ENCODE measurements around the gene FGF4.

Gene FGF4

GRCh38 chr11:69775163-69775755 is at the start of gene FGF4:
FGF4 (minus strand) TSS chr11:69775341; CDS start chr11:69775084, 257 bp downstream.
- peak; percentile 17 for DNase-seq

- no peak for DNase-seq
These were observed 48.6 kb upstream of the FGF4 start for GRCh38 chr11:69823641-69824265.

GRCh38 chr11:69822676-69823494 is 47.7 kb upstream of the FGF4 start:
- no peak for DNase-seq

DNA sequence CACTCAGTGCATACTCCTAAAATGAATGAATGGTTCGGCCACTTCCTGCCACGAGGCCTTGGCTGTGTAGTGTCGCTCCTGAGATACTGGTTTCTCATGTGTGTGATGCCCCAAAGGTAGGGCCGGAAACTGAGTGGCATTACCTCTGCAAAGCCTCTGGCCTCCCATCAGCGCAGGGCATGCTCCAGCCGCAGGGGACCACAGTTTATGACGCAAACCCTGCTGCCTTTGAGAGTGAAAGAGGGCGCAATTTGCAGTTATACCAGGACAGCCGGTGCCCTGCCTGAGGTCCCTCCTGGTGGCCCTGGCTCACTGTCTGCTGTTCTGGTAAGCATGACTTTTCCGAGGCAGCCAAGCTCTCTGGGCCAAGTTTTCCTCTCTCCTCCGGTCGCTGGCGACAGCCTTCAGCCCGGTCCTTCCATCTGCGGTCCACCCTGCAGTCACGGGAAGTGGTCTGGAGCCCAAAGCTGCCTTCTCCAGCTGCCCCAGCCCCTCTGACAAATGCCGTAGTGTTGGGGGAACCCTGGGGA is 46.4 kb upstream of the FGF4 start:
- no peak for DNase-seq

DNA sequence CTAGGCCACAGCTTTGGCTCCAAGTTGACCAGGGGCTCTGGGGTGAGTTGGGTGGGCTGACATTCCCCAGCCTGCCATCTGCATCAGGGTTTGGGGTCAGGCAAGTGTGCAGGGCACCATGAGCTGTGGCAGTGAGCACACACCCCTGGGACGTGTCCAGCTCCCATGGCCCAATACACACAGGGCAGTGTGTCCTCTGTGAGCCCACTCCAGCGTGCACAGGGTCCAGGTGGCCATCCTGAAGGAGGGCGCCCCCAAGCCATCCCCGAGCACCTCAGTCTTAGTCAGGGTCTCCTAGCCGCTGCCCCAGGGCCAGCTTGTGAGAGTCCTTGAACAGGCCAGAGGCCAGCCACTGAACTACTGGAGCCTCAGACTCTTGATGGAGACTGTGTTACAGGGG is 45.3 kb upstream of the FGF4 start:
- no peak for DNase-seq

GRCh38 chr11:69819541-69820070 is 44.5 kb upstream of the FGF4 start:
- no peak for DNase-seq

GRCh38 chr11:69818603-69819441 is 43.7 kb upstream of the FGF4 start, which contains the start of gene FGF3:
FGF3 (minus strand) TSS chr11:69819416; CDS start chr11:69818933, 483 bp downstream.
- no peak for DNase-seq

DNA sequence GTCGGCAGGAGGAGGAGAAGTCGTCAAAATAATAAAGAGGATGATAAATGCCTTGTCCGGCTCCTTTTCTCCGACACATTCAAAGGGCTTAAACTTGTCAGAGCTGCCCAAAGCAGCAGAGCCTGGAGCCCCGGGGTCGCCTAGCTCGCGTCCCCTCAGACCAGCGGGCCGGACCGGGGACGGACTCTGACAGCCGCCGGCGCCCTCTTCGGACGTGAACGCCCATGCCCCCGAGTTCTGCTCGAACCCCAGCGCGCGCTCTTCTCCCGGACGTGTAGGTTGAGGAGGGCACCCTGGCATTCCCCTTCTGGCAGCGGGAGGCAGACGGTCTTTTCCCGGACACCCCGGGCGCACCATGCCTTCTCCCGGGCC is 43.1 kb upstream of the FGF4 start:
- no peak for DNase-seq

GRCh38 chr11:69817265-69818230 is 42.4 kb upstream of the FGF4 start:
- no peak for DNase-seq

GRCh38 chr11:69816671-69817070 is 41.5 kb upstream of the FGF4 start:
- DNase-seq = no peak

DNA sequence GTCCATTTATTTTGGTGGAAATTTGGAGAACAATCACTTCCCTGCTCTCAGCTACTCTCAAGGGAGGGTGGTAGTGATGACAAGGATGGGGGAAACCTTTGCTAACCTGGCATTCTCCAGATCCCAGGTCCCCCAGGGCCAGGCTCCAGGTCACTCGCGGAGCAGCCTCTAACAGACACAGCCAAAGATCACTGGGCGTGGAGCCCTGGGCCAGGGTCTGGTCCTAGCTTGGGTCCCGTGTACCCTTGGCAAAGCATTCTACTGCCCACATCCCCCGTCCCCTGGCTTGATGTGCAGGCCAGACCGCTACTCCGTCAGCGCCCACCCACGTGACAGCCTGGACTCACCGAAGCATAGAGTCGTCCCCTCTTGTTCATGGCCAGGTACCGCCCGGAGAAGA is 40.8 kb upstream of the FGF4 start:
- no peak for DNase-seq

DNA sequence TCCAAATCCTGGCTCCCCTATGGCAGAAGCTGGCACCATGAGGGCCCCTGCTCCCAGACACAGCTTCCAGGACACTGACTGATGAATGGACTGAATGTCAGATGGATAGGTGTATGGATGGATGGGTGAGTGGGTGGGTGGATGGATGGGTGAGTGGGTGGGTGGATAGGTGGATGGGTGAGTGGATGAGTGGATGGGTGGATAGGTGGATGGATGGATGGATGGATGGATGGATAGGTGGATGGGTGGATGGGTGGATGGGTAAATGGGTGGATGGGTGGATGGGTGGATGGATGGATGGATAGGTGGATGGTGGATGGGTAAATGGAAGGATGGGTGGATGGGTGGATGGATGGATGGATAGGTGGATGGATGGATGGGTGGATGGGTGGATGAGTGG is 39.8 kb upstream of the FGF4 start:
- DNase-seq = no peak

- no peak for DNase-seq
These were observed 39.3 kb upstream of the FGF4 start for GRCh38 chr11:69814411-69814810.

- no peak for DNase-seq
These were observed 38.7 kb upstream of the FGF4 start for GRCh38 chr11:69813839-69814238.

- no peak for DNase-seq
These were observed 37.8 kb upstream of the FGF4 start for GRCh38 chr11:69812946-69813345.

- no peak for DNase-seq
These were observed 37.1 kb upstream of the FGF4 start for GRCh38 chr11:69812256-69812655.

DNA sequence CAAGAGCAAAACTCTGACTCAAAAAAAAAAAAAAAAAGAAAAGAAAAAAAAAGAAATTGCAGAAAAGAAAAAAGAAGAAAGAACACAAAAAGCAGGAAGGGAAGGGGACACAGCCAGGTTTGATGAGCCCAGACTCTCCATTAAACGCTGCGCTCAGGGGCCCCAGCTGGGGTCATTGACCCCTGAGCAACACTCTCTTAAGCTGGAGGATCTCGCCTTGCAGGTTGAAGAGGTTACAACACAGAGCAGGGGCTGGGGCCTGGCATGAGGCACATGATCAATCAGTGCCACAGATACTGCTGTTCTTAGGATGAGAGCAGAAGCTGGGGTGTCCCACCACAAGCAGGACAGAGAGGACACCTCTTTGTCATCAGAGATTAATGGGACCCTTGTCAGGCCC is 36.3 kb upstream of the FGF4 start:
- DNase-seq = no peak

DNA sequence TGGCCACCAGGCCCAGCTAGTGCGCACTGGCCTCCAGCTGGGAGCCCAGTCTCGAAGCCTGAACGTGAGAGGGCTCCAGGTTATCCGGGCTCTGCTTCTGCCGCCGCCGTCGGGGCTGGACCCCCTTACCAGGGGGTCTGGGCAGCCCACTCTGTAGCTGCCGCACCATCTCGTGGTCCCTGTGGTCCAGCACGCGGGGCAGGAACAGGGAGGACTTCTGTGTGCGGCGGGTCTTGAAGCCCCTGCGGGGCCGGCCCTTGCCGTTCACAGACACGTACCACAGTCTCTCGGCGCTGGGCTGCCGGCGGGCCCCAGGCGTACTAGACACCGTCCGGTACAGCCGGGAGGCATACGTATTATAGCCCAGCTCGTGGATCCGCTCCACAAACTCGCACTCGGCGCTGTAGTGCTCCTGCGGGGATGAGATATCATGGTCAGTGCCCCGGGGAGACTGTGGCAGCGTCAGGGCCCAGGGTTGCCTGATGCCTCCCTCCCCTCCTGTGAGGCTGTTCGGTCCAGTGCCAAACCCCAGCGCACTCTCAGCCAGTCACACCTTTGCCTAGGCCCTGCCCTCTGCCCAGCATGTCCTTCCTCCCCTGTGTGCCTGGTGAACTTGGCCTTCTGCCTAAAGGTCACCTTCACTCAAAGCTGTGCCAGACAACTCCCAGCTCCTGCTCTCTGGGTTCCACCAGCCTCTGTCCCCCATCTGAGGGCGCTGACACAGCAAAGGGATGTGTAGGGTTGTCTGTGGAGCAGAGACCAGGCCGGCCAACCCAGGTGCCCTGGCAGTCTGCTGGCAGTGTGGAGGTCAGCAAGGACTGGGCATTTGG is 35.4 kb upstream of the FGF4 start:
- DNase-seq = no peak

DNA sequence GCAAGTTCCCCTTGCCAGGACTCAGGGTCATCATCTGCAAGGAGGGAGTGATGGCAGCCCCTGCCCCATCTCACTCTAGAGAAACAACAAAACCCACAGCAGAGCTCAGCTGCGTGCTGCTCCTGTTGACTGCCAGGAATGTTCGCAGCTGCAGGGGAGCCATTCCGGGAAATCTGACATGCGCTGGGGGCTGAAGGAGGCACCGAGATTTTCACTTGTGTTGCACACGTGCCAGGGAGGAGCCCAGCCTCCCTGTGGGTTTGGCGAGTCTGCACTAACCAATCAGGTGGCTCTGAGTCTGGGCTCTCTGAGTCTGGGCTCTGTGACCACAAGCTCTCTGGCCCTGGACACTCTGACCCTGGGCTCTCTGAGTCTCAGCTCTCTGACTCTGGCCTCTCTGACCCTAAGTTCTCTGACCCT is 33.5 kb upstream of the FGF4 start:
- DNase-seq = no peak

DNA sequence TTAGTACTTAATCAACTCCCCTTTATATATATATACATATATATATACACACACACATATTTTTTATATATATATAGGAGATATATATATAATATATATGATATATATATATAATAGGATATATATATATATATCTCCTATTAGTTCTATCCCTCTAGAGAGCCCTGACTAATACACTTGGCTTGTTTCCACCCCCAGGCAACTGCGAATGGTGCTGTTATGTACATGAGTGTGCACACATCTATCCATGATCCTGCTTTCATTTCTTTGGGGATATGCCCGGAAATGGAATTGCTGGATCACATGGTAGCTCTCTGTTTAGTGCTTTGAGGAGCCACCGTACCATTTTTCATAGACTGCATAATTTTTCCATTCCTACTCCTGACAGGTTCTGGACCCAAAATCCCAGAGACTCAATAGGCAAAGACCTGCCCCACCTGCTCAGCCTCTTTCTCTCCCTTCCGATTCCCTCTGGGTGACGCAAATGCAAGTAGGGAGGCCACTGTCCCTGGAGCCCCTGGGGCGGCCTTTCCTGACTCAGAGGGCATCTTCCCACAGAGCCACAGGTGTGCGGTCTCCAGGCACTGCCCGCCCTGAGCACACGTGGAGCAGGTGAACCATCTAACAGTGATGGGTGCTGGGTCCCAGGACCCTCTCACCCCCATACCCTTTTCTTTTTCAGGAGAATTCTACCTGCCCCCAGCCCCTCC is 32.1 kb upstream of the FGF4 start:
- no peak for DNase-seq

Measured in hematopoietic multipotent progenitor cell treated with erythropoietin and hydrocortisone succinate and interleukin-3 and kit ligand, for 4 days (in vitro differentiated cells).